A673 (cell line): ENCODE measurements around the gene FPGT. TPM values are rescaled to one million over a fixed set of nuclear protein-coding genes. Genes with fewer than 3 reads are reported as not detected.
"Not testable (repeated sequence)": the region's sequence is repeated elsewhere in the genome, so short reads cannot be mapped to it uniquely, and the experiment has no call there.

Source experiments
- BruUV-seq: library from RNA; stranded (reverse); fragments of 400-500 nt; replicated peaks from 2 replicates; lab custom pipeline; 2021; lab: Mats Ljungman, UMichigan
- CTCF ChIA-PET: fragments of 300-600 bp; sonication (Branson Sonifier 250); formaldehyde crosslinking; loops from one replicate; lab custom pipeline; 2022; ENCODE audit warnings: antibody characterized with exemption; lab: Charles Lee
- POLR2A ChIA-PET: fragments of 300-600 bp; sonication (Branson Sonifier 250); formaldehyde crosslinking; loops from one replicate; lab custom pipeline; 2022; ENCODE audit warnings: antibody characterized with exemption; ENCODE audit not compliant: low non-redundant PET; lab: Charles Lee
- DNase-seq: peaks from one replicate; pipeline ENCODE4 v3.0.0-alpha.2; 2015; ENCODE audit warnings: low spot score
- H3K27ac ChIP-seq: fragments of 200-600 bp; sonication (generic); 2 replicates; pipeline ENCODE4 v1.5.1; 2016; ENCODE audit warnings: mixed run types, low read depth, mild to moderate bottlenecking, mixed read lengths, antibody characterized with exemption, low read length; ENCODE audit not compliant: poor library complexity, severe bottlenecking
- H3K27me3 ChIP-seq: fragments of 200-600 bp; sonication (generic); replicated peaks from 2 replicates; pipeline ENCODE4 v1.6.1; 2017; ENCODE audit warnings: mixed run types, low read depth, mild to moderate bottlenecking, mixed read lengths, antibody characterized with exemption, low read length; ENCODE audit not compliant: insufficient read depth, poor library complexity
- H3K36me3 ChIP-seq: fragments of 200-600 bp; sonication (generic); 2 replicates; pipeline ENCODE4 v1.6.1; 2016; ENCODE audit warnings: mixed run types, mild to moderate bottlenecking, mixed read lengths, antibody characterized with exemption, low read length; ENCODE audit not compliant: insufficient read depth, poor library complexity, severe bottlenecking
- H3K4me1 ChIP-seq: fragments of 200-600 bp; sonication (generic); 2 replicates; pipeline ENCODE4 v1.6.1; 2017; ENCODE audit warnings: mixed run types, mild to moderate bottlenecking, mixed read lengths, antibody characterized with exemption, low read length; ENCODE audit not compliant: insufficient read depth, poor library complexity, severe bottlenecking
- H3K4me3 ChIP-seq: fragments of 200-600 bp; sonication (generic); 2 replicates; pipeline ENCODE4 v1.5.1; 2016; ENCODE audit warnings: low read depth, mixed run types, mild to moderate bottlenecking, mixed read lengths, low read length; ENCODE audit not compliant: poor library complexity, severe bottlenecking
- H3K9me3 ChIP-seq: fragments of 200-600 bp; sonication (generic); 2 replicates; pipeline ENCODE4 v1.6.1; 2016; ENCODE audit warnings: mixed run types, low read depth, mild to moderate bottlenecking, mixed read lengths, antibody characterized with exemption, low read length; ENCODE audit not compliant: poor library complexity, severe bottlenecking
- EZH2 ChIP-seq: fragments of 200-600 bp; sonication (generic); IDR thresholded peaks from 2 replicates; pipeline ENCODE4 v1.6.1; 2017; ENCODE audit warnings: borderline replicate concordance, low read depth, mild to moderate bottlenecking, mixed read lengths, antibody characterized with exemption, low read length; ENCODE audit not compliant: poor library complexity, severe bottlenecking
- intact Hi-C: fragments of 100-400 bp; cut with micrococcal nuclease; formaldehyde crosslinking; loops from one replicate; pipeline ENCODE4 v1.10.0; 2022; ENCODE audit not compliant: unreplicated experiment
- total RNA-seq: library from RNA; stranded (reverse); gene quantifications from 2 replicates; pipeline ENCODE4 v1.2.3, GENCODE V29; 2021
- TF ChIP-seq, protein P1 (sequence below): fragments of 300-800, 200-600 bp; sonication (generic); conservative IDR thresholded peaks from 2 replicates; pipeline ENCODE4 v1.5.1; 2017; ENCODE audit warnings: low read depth, mild to moderate bottlenecking, antibody characterized with exemption, low read length, moderate library complexity, mixed read lengths

FPGT gene
- total RNA-seq, 1 experiment from 2014 or later: 7.4 TPM

DNA sequence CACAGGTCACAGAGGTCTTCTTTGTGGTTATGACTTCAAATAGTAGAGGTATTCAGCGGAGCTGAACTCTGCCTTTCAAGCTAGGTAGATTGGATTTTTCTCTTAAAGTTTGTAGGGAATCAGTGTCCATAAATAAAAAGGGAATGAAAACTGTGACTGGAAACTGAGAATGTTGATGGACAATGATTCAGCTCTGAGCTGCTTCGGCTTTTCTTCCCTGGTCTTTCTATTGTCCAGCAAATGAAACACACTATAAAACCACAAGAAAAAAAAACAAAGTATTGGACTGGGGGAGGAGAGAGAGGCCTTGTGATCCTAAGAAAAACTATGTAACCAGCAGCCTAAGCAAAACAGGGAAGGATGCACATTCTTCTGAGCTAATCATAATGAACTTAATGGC is 48.3 kb downstream of the FPGT start:
- H3K4me1 ChIP-seq: no peaks in the 10 kb centered on the region
- no peaks in the 10 kb centered on the region for H3K9me3 ChIP-seq
- DNase-seq: no peak
- H3K4me3 ChIP-seq: no peak overlapping the region
- intact Hi-C loops: no loop called here
- H3K27ac ChIP-seq: no peak overlapping the region
- no peaks in the 10 kb centered on the region for H3K27me3 ChIP-seq
- BruUV-seq: no TSS peak
- ChIA-PET CTCF (no interaction called here), POLR2A (no interaction called here)
- no peaks in the 10 kb centered on the region for H3K36me3 ChIP-seq
- TF ChIP-seq EZH2: no peak
- TF ChIP-seq, protein P1, sequence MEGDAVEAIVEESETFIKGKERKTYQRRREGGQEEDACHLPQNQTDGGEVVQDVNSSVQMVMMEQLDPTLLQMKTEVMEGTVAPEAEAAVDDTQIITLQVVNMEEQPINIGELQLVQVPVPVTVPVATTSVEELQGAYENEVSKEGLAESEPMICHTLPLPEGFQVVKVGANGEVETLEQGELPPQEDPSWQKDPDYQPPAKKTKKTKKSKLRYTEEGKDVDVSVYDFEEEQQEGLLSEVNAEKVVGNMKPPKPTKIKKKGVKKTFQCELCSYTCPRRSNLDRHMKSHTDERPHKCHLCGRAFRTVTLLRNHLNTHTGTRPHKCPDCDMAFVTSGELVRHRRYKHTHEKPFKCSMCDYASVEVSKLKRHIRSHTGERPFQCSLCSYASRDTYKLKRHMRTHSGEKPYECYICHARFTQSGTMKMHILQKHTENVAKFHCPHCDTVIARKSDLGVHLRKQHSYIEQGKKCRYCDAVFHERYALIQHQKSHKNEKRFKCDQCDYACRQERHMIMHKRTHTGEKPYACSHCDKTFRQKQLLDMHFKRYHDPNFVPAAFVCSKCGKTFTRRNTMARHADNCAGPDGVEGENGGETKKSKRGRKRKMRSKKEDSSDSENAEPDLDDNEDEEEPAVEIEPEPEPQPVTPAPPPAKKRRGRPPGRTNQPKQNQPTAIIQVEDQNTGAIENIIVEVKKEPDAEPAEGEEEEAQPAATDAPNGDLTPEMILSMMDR: no peak

- Histone ChIP-seq H3K4me3 (no peak overlapping the region), H3K27ac (no peak overlapping the region), H3K36me3 (no peaks in the 10 kb centered on the region), H3K9me3 (no peaks in the 10 kb centered on the region), H3K27me3 (no peaks in the 10 kb centered on the region), H3K4me1 (no peaks in the 10 kb centered on the region)
- ChIA-PET POLR2A (no interaction called here), CTCF (no interaction called here)
- DNase-seq: no peak
- no TSS peak for BruUV-seq
- intact Hi-C loops: no loop called here
- TF ChIP-seq, protein P1: no peak
- no peak for TF ChIP-seq EZH2
These were observed 50.0 kb downstream of the FPGT start for GRCh38 chr1:74247881-74248528.

GRCh38 chr1:74253243-74253824 is 55.3 kb downstream of the FPGT start:
- POLR2A ChIA-PET, CTCF ChIA-PET, H3K36me3 ChIP-seq, H3K27me3 ChIP-seq, intact Hi-C loops, H3K4me3 ChIP-seq, DNase-seq, H3K4me1 ChIP-seq, BruUV-seq, H3K9me3 ChIP-seq, H3K27ac ChIP-seq: not testable (repeated sequence)

Other genes with a start within 250 kb of the FPGT start
- gene LRRIQ3, start 66 bp upstream of the FPGT start, total RNA-seq: 0.17 and 0.33 TPM in 2 replicates
- not detected in 2 replicates for gene TNNI3K, start 37.1 kb downstream of the FPGT start, total RNA-seq